OCI-LY3 (cell line): ENCODE measurements around the gene FZR1.

Experiments used
- H2AFZ ChIP-seq: fragments of 200-600, 300-600 bp; shearing (Covaris generic); 2 replicates; pipeline ENCODE4 v1.6.0; 2014; ENCODE audit warnings: antibody characterized with exemption, low read depth, low read length
- H3K27ac ChIP-seq: fragments of 200-600, 300-600 bp; sonication (generic); 2 replicates; pipeline ENCODE4 v1.5.1; 2014; ENCODE audit warnings: mild to moderate bottlenecking, low read length, moderate library complexity, mixed read lengths
- H3K27me3 ChIP-seq: fragments of 200-600, 300-600 bp; sonication (generic); 2 replicates; pipeline ENCODE4 v1.6.1; 2014; ENCODE audit warnings: low read depth, low read length, mixed read lengths
- H3K36me3 ChIP-seq: fragments of 200-600, 300-600 bp; sonication (generic); replicated peaks from 2 replicates; pipeline ENCODE3; 2014; ENCODE audit warnings: low read depth, low read length, mixed read lengths
- H3K4me1 ChIP-seq: fragments of 300-600, 200-600 bp; sonication (generic); 2 replicates; pipeline ENCODE4 v1.6.1; 2014; ENCODE audit warnings: low read length, mixed read lengths
- H3K4me2 ChIP-seq: fragments of 200-600, 300-600 bp; sonication (generic); 2 replicates; pipeline ENCODE4 v1.6.1; 2014; ENCODE audit warnings: low read length, mixed read lengths
- H3K4me3 ChIP-seq: fragments of 300-600, 200-600 bp; sonication (generic); 2 replicates; pipeline ENCODE4 v1.5.1; 2014; ENCODE audit warnings: antibody characterized with exemption, mild to moderate bottlenecking, low read length, moderate library complexity
- H3K79me2 ChIP-seq: fragments of 300-600, 200-600 bp; shearing (Covaris generic); 2 replicates; pipeline ENCODE4 v1.6.1; 2014; ENCODE audit warnings: mild to moderate bottlenecking, low read length, mixed read lengths
- H3K9ac ChIP-seq: fragments of 300-600, 200-600 bp; shearing (Covaris generic); 2 replicates; pipeline ENCODE4 v1.6.0; 2014; ENCODE audit warnings: mild to moderate bottlenecking, low read length, moderate library complexity
- H3K9me3 ChIP-seq: fragments of 200-600, 300-600 bp; shearing (Covaris generic); 2 replicates; pipeline ENCODE4 v1.6.1; 2014; ENCODE audit warnings: low read length, mixed read lengths; ENCODE audit not compliant: insufficient read depth
- H4K20me1 ChIP-seq: fragments of 200-600, 300-600 bp; sonication (generic); 2 replicates; pipeline ENCODE4 v1.6.1; 2016; ENCODE audit warnings: low read length, mixed read lengths; ENCODE audit not compliant: insufficient read depth
- CTCF ChIP-seq: fragments of 200-600, 300-600 bp; sonication (generic); IDR thresholded peaks from 2 replicates; pipeline ENCODE4 v1.5.1; 2014; ENCODE audit warnings: antibody characterized with exemption, low read length, low read depth
- EZH2phosphoT487 ChIP-seq: fragments of 200-600 bp; shearing (Covaris generic); IDR thresholded peaks from 2 replicates; pipeline ENCODE4 v1.6.1; 2018; ENCODE audit warnings: antibody characterized with exemption, mixed run types, low read depth

Gene FZR1

GRCh38 chr19:3474614-3475013, 31.5 kb upstream of the FZR1 start:
- TF ChIP-seq CTCF (no peak), EZH2phosphoT487 (no peak)
- no peaks in the 10 kb centered on the region for H3K36me3 ChIP-seq

GRCh38 chr19:3475449-3475848, 30.7 kb upstream of the FZR1 start:
- H3K27me3 ChIP-seq, result peaks cover 14% of the 10 kb centered on the region; the same call in 1 of the 2 replicates
- no peak for TF ChIP-seq EZH2phosphoT487
- TF ChIP-seq CTCF, result no peak
- no peaks in the 10 kb centered on the region for H4K20me1 ChIP-seq

More at GRCh38 chr19:3474614-3475013, 31.5 kb upstream of the FZR1 start:
- Histone ChIP-seq H2AFZ (no peak overlapping the region), H3K9me3 (no peaks in the 10 kb centered on the region), H3K9ac (no peak overlapping the region), H3K4me3 (no peak overlapping the region), H4K20me1 (no peaks in the 10 kb centered on the region), H3K4me2 (no peak overlapping the region), H3K27me3 (peaks cover 14% of the 10 kb centered on the region; the same call in 1 of the 2 replicates), H3K79me2 (no peaks in the 10 kb centered on the region), H3K27ac (no peak overlapping the region), H3K4me1 (no peaks in the 10 kb centered on the region)

DNA sequence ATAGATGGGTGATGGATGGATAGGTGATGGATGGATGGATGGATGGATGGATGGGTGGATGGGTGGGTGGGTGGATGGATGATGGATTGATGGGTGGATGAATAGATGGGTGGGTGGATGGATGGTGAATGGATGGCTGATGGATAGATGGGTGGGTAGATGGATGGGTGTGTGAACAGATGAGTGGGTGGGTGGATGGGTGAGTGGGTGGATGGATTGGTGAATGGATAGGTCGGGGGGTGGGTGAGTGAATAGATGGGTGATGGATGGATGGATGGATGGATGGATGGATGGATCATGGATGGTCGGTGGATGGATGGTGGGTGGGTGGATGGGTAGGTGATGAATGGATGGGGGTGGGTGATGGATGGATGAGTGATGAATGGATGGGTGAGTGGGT, 29.3 kb upstream of the FZR1 start:
- no peaks in the 10 kb centered on the region; the same call in 1 of the 2 replicates for H4K20me1 ChIP-seq
- H3K4me3 ChIP-seq, result no peak overlapping the region
- no peaks in the 10 kb centered on the region for H3K36me3 ChIP-seq
- H3K9me3 ChIP-seq, result no peaks in the 10 kb centered on the region
- H3K9ac ChIP-seq, result no peak overlapping the region
- H2AFZ ChIP-seq, result no peak overlapping the region
- no peak overlapping the region for H3K4me2 ChIP-seq
- H3K27me3 ChIP-seq, result peaks cover 14% of the 10 kb centered on the region; the same call in 1 of the 2 replicates
- no peaks in the 10 kb centered on the region for H3K79me2 ChIP-seq
- no peak overlapping the region for H3K27ac ChIP-seq
- TF ChIP-seq CTCF (no peak), EZH2phosphoT487 (no peak)
- H3K4me1 ChIP-seq, result no peaks in the 10 kb centered on the region

More at GRCh38 chr19:3475449-3475848, 30.7 kb upstream of the FZR1 start:
- no peak overlapping the region for H3K4me2 ChIP-seq
- no peak overlapping the region for H3K4me3 ChIP-seq
- H3K79me2 ChIP-seq, result no peaks in the 10 kb centered on the region
- H3K4me1 ChIP-seq, result no peaks in the 10 kb centered on the region
- H2AFZ ChIP-seq, result no peak overlapping the region
- no peaks in the 10 kb centered on the region for H3K9me3 ChIP-seq
- H3K36me3 ChIP-seq, result no peaks in the 10 kb centered on the region
- no peak overlapping the region for H3K9ac ChIP-seq
- H3K27ac ChIP-seq, result no peak overlapping the region

DNA sequence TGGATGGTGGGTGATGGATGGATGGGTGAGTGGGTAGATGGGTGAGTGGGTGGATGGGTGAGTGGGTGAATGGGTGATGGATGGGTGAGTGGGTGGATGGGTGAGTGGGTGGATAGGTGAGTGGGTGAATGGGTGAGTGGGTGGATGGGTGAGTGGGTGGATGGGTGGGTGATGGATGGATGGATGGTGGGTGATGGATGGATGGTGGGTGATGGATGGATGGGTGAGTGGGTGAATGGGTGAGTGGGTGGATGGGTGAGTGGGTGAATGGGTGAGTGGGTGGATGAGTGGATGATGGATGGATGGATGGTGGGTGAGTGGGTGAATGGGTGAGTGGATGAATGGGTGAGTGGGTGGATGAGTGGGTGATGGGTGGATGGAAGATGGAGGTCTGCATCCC, 28.6 kb upstream of the FZR1 start:
- no peaks in the 10 kb centered on the region for H3K4me1 ChIP-seq

More for the DNA sequence above, 28.6 kb upstream of the FZR1 start:
- Histone ChIP-seq H3K9me3 (no peaks in the 10 kb centered on the region), H3K27ac (no peak overlapping the region), H3K27me3 (peaks cover 14% of the 10 kb centered on the region; the same call in 1 of the 2 replicates), H3K4me2 (no peak overlapping the region), H3K9ac (no peak overlapping the region), H2AFZ (no peak overlapping the region), H3K36me3 (no peaks in the 10 kb centered on the region), H3K79me2 (no peaks in the 10 kb centered on the region), H3K4me3 (no peak overlapping the region), H4K20me1 (no peaks in the 10 kb centered on the region; the same call in 1 of the 2 replicates)
- no peak for TF ChIP-seq CTCF
- TF ChIP-seq EZH2phosphoT487, result no peak
